GM21737 (cell line): ENCODE results near the gene PIAS1.

Experiments
- ATAC-seq: cut with Tn5 transposase; IDR thresholded peaks from one replicate; pipeline ENCODE4 v1.9.1; 2021; ENCODE audit warnings: mild to moderate bottlenecking, moderate library complexity; ENCODE audit not compliant: unreplicated experiment

PIAS1 gene

GRCh38 chr15:68062214-68062613, 8.1 kb downstream of the PIAS1 start:
- no peak for ATAC-seq

GRCh38 chr15:68062946-68063465, 8.9 kb downstream of the PIAS1 start:
- ATAC-seq: no peak

- no peak for ATAC-seq
Measured at GRCh38 chr15:68063606-68064005, 9.5 kb downstream of the PIAS1 start.

GRCh38 chr15:68073576-68074288, 19.6 kb downstream of the PIAS1 start:
- ATAC-seq: no peak

- ATAC-seq: no peak
Measured at GRCh38 chr15:68075764-68076385, 21.8 kb downstream of the PIAS1 start.

- no peak for ATAC-seq
Measured at GRCh38 chr15:68078365-68078764, 24.2 kb downstream of the PIAS1 start.

- no peak for ATAC-seq
Measured at GRCh38 chr15:68080334-68080733, 26.2 kb downstream of the PIAS1 start.

- no peak for ATAC-seq
Measured at GRCh38 chr15:68080783-68081182, 26.7 kb downstream of the PIAS1 start.

GRCh38 chr15:68081869-68082505, 27.9 kb downstream of the PIAS1 start:
- no peak for ATAC-seq

- no peak for ATAC-seq
Measured at GRCh38 chr15:68082735-68083134, 28.6 kb downstream of the PIAS1 start.

GRCh38 chr15:68083463-68083862, 29.3 kb downstream of the PIAS1 start:
- ATAC-seq: no peak

- no peak for ATAC-seq
Measured at GRCh38 chr15:68085052-68085451, 30.9 kb downstream of the PIAS1 start.

- no peak for ATAC-seq
Measured at GRCh38 chr15:68091743-68092142, 37.6 kb downstream of the PIAS1 start.

- ATAC-seq: no peak
Measured at GRCh38 chr15:68096099-68096498, 42.0 kb downstream of the PIAS1 start.

GRCh38 chr15:68097029-68097428, 42.9 kb downstream of the PIAS1 start:
- no peak for ATAC-seq

- ATAC-seq: no peak
Measured at GRCh38 chr15:68098465-68098864, 44.4 kb downstream of the PIAS1 start.

GRCh38 chr15:68100194-68100593, 46.1 kb downstream of the PIAS1 start:
- no peak for ATAC-seq

- ATAC-seq: no peak
Measured at GRCh38 chr15:68103603-68104002, 49.5 kb downstream of the PIAS1 start.

GRCh38 chr15:68106656-68107055, 52.5 kb downstream of the PIAS1 start:
- ATAC-seq: no peak

GRCh38 chr15:68107142-68107541, 53.0 kb downstream of the PIAS1 start:
- no peak for ATAC-seq

- no peak for ATAC-seq
Measured at GRCh38 chr15:68112706-68113105, 58.6 kb downstream of the PIAS1 start.

GRCh38 chr15:68113273-68113672, 59.2 kb downstream of the PIAS1 start:
- no peak for ATAC-seq
